Loucy (cell line): ENCODE measurements around the gene GULP1.

Source experiments
- CTCF ChIP-seq: fragments of 200-600 bp; sonication (generic); conservative IDR thresholded peaks from 2 replicates; pipeline ENCODE4 v1.5.1; 2014; ENCODE audit warnings: mild to moderate bottlenecking, antibody characterized with exemption, low read length
- EZH2phosphoT487 ChIP-seq: fragments of 200-600 bp; IDR thresholded peaks from 2 replicates; pipeline ENCODE4 v1.6.1; 2018; ENCODE audit warnings: antibody characterized with exemption, mild to moderate bottlenecking, moderate library complexity, borderline replicate concordance

- TF ChIP-seq CTCF (peak; percentile 56), EZH2phosphoT487 (no peak)
These were observed 164.6 kb downstream of the GULP1 start for GRCh38 chr2:188456114-188456909.
